Lower lobe of right lung (tissue), 2 donors: ENCODE data around the gene SKAP1. TPM values are rescaled to one million over a fixed set of nuclear protein-coding genes. Genes with fewer than 3 reads are reported as not detected.

ENCODE experiments used
- ATAC-seq, 2 donors: fragments of 200-7000 bp; cut with Tn5 transposase; one replicate each; pipeline ENCODE4 v1.9.1; 2020 to 2022; ENCODE audit warnings: mild to moderate bottlenecking in 2 of 2, moderate library complexity in 2 of 2
- DNase-seq: peaks from one replicate; pipeline ENCODE4 v3.0.0-alpha.2; 2020
- H3K27ac ChIP-seq: fragments of 200-600 bp; one replicate; pipeline ENCODE4 v1.8.0; 2022
- H3K27me3 ChIP-seq: fragments of 200-600 bp; one replicate; pipeline ENCODE4 v1.8.0; 2022; ENCODE audit warnings: low read depth
- H3K36me3 ChIP-seq: fragments of 200-600 bp; one replicate; pipeline ENCODE4 v1.8.0; 2022; ENCODE audit warnings: mild to moderate bottlenecking
- H3K4me1 ChIP-seq: fragments of 200-600 bp; one replicate; pipeline ENCODE4 v1.8.0; 2022
- H3K4me3 ChIP-seq: fragments of 200-600 bp; one replicate; pipeline ENCODE4 v1.8.0; 2022; ENCODE audit warnings: mild to moderate bottlenecking
- H3K9me3 ChIP-seq: fragments of 200-600 bp; one replicate; pipeline ENCODE4 v1.8.0; 2022
- CTCF ChIP-seq: fragments of 200-600 bp; IDR thresholded peaks from one replicate; pipeline ENCODE4 v1.8.0; 2022; ENCODE audit warnings: antibody characterized with exemption, mild to moderate bottlenecking
- intact Hi-C: fragments of 100-400 bp; cut with DNase I; formaldehyde crosslinking; loops from one replicate; pipeline ENCODE4 v1.11.0; 2022
- total RNA-seq: library from RNA; stranded (reverse); fragmentation: NEBNext Ultra II Directional; extraction: Animal tissue kit (Norgen Biotek cat#: 25700); gene quantifications from one replicate; pipeline ENCODE4 v1.2.1, GENCODE V29; 2021
- donor health status: DM: no; HTN: yes; CAD: no; lungs with severe emphysema.

SKAP1 gene
- total RNA-seq, 1 donor from 2014 or later = 6.4 TPM

GRCh38 chr17:48471817-48472410 lies 41.9 kb upstream of the SKAP1 start:
- Histone ChIP-seq H3K4me1 (no peaks in the 10 kb centered on the region), H3K27ac (no peak overlapping the region), H3K9me3 (no peaks in the 10 kb centered on the region), H3K36me3 (no peaks in the 10 kb centered on the region), H3K4me3 (no peak overlapping the region), H3K27me3 (peaks cover 4% of the 10 kb centered on the region)
- ATAC-seq (no peak), DNase-seq (no peak)
- intact Hi-C loops = no loop called here
- TF ChIP-seq CTCF = no peak

DNA sequence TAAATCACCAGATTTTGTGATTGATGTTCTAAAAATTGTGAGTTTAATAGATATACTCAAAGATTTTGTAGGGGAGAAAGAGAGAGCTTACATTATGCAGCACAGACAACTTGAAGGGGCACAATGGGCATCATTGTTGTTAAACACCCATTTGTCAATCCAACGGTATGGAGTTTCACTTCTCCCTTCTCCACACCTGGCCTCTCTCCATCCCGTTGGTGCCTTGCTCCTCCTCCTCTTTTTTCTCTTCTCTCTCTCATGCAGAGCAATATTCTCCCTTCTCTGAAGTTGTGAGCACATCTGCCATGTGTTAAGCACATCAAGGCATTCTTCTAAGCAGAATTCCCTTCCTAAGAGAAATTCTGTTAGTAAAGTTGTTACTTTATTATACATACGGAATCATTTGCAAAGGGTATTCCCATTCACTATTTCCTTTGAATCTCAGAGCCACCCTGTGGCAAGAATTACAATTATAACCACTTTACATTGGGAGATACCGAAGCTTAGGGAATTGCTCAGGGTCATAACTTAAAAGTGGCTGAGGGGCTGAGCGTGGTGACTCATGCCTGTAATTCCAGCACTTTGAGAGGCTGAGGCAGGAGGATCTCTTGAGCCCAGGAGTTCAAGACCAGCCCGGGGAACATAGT lies 40.5 kb upstream of the SKAP1 start:
- Histone ChIP-seq H3K36me3 (no peaks in the 10 kb centered on the region), H3K27me3 (peaks cover 4% of the 10 kb centered on the region), H3K4me1 (no peaks in the 10 kb centered on the region), H3K9me3 (no peaks in the 10 kb centered on the region), H3K4me3 (no peak overlapping the region), H3K27ac (no peak overlapping the region)
- ATAC-seq (no peak), DNase-seq (no peak)
- no peak for TF ChIP-seq CTCF
- intact Hi-C loops = no loop called here

DNA sequence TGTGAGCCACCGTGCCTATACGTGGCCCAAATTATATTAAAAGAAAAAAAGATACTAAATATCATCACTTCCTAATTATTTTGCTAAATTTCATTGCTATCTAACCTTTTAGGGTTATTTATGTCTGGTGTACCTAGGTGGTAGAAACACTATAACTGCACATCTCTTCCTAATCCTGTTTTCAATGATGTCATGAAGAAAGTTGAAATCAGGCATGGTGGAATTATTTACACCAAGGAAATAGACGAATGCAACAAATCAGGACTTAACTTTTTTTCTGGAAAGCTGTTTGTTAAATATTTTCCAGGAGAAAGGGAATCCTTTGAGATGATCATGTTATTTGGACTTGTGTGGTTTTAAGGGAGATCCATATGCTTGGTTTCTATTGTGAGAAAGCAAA lies 39.2 kb upstream of the SKAP1 start:
- H3K27me3 ChIP-seq = peaks cover 4% of the 10 kb centered on the region
- no peaks in the 10 kb centered on the region for H3K36me3 ChIP-seq
- ATAC-seq (no peak), DNase-seq (no peak)
- no peak overlapping the region for H3K27ac ChIP-seq
- no peak overlapping the region for H3K4me3 ChIP-seq
- no peaks in the 10 kb centered on the region for H3K4me1 ChIP-seq
- H3K9me3 ChIP-seq = no peaks in the 10 kb centered on the region
- intact Hi-C loops = no loop called here
- TF ChIP-seq CTCF = no peak

DNA sequence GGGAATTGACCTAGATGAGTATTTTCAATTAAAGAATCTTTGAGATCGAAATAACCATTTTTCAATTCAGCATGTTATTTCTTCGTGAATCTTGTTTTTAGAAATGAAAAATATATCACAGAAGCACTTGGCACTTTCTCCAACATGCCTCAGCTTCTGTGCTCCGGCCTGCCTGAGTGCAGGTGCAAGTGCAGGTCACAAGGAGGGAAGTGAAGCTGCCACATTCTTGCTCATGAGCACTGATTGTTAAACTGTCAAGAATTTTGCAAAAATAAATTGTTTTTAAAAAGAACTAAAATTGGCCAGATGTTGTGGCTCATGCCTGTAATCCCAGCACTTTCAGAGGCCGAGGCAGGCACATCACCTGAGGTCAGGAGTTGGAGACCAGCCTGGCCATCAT lies 38.3 kb upstream of the SKAP1 start:
- Histone ChIP-seq H3K4me1 (no peaks in the 10 kb centered on the region), H3K9me3 (no peaks in the 10 kb centered on the region), H3K27me3 (peaks cover 6% of the 10 kb centered on the region), H3K36me3 (no peaks in the 10 kb centered on the region), H3K27ac (no peak overlapping the region), H3K4me3 (no peak overlapping the region)
- TF ChIP-seq CTCF = no peak
- intact Hi-C loops = no loop called here
- no peak for ATAC-seq
- DNase-seq = no peak

DNA sequence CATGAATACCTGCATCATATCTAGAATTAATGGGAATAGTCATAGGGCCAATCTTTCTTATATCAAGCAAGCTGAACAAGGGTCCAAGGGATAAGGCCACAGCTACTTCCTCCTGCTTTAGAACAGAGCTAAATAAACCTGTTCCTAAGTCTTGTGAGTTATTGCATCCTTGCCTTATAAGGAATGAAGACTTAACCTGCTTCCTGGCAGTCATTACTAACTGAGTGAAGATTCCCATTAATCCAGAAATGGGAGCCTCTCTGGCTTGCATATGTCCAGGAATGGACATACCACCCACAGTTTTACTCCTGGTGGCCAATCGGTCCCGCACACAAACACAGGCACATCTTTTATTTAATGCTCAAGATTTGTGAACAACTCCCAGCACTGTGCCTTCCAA lies 35.9 kb upstream of the SKAP1 start:
- Histone ChIP-seq H3K9me3 (no peaks in the 10 kb centered on the region), H3K36me3 (no peaks in the 10 kb centered on the region), H3K4me3 (no peak overlapping the region), H3K27ac (no peak overlapping the region), H3K4me1 (no peaks in the 10 kb centered on the region), H3K27me3 (peaks cover 12% of the 10 kb centered on the region)
- ATAC-seq (no peak), DNase-seq (no peak)
- no peak for TF ChIP-seq CTCF
- intact Hi-C loops = no loop called here
